Measurements from ENCODE around the gene PXDN.

GRCh38 chr2:1771626-1772280, 27.4 kb upstream of the PXDN start:
- TF ChIP-seq CTCF (conservative IDR thresholded peaks at IDR 0.05 in 1 of 2, IDR thresholded peaks at IDR 0.05 in 1 of 2; ENCODE audit: extremely low read depth in 1 of 2, insufficient read depth in 1 of 2, low read depth in 1 of 2, low read length in 2 of 2) (no peak), EZH2 (IDR thresholded peaks at IDR 0.05; ENCODE audit: borderline replicate concordance, low read length) (no peak)

Data from mammary epithelial cell (primary cell).